Middle frontal gyrus (tissue), 1 donor: Measurements from ENCODE around the gene FCSK.
"Not testable (repeated sequence)": the region's sequence is repeated elsewhere in the genome, so short reads cannot be mapped to it uniquely, and the experiment has no call there.

Experiments used
- DNase-seq: peaks from one replicate; pipeline ENCODE4 v3.0.0-alpha.2; 2015; ENCODE audit warnings: low spot score; ENCODE audit errors: extremely low spot score

The FCSK gene

DNA sequence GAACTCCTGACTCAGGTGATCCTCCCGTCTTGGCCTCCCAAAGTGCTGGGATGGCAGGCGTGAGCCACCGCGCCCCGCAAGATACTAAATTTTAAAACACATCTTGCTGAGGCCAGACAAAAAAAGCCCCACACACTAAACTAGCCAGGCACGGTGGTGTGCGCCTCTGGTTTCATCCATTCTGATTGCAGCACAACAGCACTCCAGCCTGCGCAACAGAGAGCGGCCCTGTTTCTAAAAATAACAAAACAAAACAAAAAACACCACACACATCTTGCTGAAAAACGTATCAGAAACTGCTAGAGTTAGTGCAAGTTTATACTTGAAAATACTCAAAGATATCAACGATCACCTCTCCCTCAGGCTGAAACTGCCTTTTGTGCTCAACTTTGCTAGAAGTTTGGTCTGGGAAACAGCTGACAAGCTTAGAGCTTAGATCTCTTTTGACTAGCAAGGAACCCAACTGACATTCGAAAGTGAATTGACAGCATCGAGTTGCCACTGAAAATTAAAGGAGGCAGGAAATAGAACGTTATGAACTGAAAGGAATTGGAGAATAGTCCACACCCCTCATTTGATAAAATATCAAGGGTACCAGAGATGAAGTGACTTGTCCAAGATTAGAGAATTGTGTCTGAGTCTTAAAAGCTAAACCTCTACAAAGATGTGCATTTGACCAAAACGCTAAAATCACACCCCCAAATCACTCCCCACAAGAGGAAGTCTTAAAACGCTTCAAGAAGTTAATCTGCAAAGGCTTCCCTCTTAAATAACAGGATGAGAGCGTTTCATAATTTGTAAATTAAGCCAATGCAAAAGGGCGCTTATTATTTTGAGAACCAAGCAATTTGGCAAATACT lies 68.1 kb downstream of the FCSK start:
- no peak for DNase-seq

DNA sequence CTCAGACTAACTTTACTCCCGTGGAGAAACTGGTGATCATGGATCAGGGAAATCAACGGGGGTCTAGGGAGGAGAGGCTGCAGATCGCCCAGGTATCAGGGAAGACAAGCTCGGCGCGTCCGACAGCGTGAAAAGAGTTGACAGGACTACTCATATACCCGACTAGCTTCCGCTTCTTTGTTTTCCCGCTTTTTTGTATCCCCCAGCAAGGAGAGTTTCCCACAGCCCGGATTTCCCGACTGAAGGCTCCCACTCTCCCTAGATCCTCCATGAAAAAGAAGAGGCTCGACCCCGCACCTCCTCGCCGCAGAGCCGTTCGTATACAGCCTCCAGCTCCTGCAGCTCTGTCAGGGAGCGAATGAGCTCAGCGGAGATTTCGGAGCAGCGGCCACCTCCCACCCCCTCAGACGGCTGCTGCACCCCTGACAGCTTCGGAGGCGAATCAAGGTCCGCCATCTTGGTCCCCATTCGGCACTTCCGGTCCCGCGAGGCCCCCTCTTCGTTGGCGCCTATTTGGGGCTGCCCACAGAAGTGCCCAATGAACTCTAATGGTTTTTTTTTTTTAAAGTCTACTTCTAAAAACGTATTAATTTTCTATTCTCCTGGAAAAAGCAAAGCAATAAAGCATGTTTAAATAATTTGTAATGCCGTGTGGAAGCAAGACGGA lies 68.8 kb downstream of the FCSK start, which contains the start of gene COG4:
COG4 (minus strand) TSS at position 479 of the 667 bp plus-strand sequence; CDS start at position 468, 11 bp downstream.
- DNase-seq = peak; percentile 70

DNA sequence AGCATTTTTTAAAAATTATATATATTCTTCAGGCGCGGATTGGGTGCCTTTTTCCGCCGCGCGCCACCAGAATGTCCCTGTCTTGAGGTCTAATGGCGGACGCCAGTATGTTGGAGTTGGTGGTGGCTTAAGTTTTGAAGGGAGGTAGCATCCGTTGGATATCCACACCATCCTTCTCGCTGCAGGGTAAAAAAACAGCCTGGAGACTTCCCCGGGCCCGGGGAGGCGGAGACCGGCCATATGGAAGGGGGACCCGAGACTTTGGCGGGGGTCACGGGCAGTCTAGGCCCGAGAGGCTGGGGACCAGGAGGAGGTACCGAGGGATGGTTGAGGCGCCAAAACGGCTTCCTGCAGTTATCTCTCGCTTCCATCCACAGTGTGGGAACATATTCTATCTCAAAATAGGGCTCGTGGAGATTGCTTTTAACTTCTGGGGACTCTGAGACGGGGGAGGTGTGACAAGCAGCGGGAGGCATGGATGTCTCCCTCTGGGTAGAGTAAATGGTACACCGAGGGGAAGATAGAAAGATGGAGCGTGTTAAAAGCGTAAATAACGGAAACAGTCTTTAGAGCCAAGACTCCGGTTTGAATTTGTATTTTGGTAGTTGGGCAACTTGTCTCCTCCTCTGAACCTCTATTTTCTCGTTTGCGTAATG lies 69.5 kb downstream of the FCSK start, which contains the start of gene SF3B3:
SF3B3 (plus strand) TSS at position 74 of the 656 bp plus-strand sequence. CDS start 2,841 bp downstream, outside the sequence.
- DNase-seq = peak; percentile 57

DNA sequence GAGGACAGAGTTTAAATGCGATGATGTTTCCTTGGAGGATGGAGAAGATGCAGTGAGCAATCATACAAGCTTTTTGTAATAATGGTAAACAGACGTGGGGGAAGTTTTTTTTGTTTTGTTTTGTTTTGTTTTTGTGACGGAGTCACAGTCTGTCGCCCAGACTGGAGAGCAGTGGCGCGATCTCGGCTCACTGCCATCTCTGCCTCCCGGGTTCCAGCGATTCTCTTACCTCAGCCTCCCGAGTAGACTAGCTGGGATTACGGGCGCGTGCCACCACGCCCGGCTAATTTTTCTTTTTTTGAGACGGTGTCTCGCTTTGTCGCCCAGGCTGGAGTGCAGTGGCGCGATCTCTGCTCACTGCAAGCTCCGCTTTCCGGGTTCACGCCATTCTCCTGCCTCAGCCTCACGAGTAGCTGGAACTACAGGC lies 70.0 kb downstream of the FCSK start:
- DNase-seq = not testable (repeated sequence)

DNA sequence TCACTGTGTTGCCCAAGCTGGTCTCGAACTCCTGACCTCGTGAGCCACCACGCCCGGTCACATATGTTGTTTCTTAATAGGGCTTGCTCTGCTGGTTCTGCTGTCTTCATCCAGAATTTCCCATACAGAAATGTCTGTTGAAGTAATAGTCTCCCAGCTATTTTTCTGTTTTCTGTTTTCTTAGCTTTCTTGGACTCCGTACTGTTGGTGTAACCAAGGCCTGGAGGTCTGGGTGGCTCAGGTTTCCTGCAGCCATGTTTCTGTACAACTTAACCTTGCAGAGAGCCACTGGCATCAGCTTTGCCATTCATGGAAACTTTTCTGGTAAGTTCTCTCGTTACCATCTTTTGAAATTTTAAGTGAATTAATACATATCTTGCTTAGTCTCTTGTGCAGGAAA lies 72.0 kb downstream of the FCSK start:
- no peak for DNase-seq

DNA sequence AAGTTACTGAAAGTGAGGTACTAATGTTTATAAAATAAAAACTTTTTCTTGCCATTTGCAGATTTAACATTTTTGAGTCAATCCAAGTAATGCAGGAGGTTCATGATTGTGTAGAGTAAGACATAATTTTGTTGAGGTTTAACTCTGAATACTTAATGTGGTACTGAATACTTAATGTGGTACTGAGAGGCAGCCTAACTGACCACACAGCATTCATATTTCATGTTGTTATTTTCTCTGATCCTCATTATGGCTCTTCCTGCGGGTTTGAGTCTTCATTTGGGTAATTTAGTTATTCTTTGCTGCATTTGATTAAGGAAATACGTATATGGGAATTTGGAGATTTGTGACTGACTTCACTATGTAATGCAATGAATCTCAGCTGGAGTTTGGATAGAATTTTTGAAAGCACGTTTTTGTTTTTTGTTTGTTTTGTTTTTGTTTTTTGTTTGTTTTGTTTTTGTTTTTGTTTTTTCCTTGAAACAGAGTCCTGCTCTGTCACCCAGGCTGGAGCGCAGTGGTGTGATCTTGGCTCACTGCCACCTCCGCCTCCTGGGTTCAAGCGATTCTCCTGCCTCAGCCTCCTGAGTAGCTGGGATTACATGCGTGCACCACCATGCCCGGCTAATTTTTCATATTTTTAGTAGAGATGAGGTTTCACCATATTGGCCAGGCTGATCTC lies 73.1 kb downstream of the FCSK start:
- no peak for DNase-seq

DNA sequence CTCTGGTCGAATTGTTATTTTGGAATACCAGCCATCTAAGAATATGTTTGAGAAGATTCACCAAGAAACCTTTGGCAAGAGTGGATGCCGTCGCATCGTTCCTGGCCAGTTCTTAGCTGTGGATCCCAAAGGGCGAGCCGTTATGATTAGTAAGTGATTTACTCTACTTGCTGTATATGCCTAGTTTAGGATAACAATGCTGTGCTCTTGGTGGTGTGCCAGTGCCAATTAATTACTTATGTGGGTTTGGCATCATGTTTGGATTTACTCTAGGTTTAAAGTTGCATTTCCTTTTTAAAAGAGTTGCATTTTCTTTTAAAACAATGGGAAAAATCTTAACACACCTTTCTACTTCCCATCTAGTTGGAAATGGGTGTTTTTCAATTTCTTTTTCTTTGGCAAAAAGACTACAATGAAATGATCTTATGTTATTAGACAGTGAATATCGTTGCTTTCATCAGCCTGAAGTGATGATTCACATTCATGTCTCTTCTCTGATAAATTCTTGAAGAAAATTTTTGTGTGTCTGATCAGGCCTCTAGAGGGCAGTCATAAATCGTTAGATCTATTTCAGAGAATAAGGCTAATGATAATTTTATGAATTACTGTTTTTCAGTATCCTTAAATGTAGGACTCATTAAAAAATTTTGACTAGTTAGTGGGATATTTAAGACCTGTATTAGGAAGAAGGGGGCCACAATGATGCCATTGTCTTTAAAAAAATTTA lies 74.8 kb downstream of the FCSK start:
- no peak for DNase-seq
